Measurements from ENCODE around the gene UFSP1.

DNA sequence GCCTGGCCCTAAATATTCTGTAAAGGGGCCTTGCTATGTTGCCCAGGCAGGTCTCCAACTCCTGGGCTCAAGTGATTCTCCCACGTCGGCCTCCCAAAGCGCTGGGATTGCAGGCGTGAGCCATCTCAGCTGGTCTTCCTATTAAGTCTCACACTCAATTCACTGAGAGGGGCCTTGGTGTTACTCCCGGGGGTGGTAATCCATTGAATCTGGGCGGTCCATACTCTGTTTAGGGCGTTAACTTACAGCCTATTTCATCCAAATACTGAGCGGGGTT, 15.3 kb downstream of the UFSP1 start:
- TF ChIP-seq, protein P1, sequence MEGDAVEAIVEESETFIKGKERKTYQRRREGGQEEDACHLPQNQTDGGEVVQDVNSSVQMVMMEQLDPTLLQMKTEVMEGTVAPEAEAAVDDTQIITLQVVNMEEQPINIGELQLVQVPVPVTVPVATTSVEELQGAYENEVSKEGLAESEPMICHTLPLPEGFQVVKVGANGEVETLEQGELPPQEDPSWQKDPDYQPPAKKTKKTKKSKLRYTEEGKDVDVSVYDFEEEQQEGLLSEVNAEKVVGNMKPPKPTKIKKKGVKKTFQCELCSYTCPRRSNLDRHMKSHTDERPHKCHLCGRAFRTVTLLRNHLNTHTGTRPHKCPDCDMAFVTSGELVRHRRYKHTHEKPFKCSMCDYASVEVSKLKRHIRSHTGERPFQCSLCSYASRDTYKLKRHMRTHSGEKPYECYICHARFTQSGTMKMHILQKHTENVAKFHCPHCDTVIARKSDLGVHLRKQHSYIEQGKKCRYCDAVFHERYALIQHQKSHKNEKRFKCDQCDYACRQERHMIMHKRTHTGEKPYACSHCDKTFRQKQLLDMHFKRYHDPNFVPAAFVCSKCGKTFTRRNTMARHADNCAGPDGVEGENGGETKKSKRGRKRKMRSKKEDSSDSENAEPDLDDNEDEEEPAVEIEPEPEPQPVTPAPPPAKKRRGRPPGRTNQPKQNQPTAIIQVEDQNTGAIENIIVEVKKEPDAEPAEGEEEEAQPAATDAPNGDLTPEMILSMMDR (IDR thresholded peaks at IDR 0.05; ENCODE audit: low read length), result no peak
- TF ChIP-seq EZH2 (IDR thresholded peaks at IDR 0.05; ENCODE audit: borderline replicate concordance, low read length), result no peak

Measured in OCI-LY1 (cell line).